ENCODE measurements around the gene ZNF423. TPM values are rescaled to one million over a fixed set of nuclear protein-coding genes. Genes with fewer than 3 reads are reported as not detected.

Gene ZNF423
- total and polyA plus RNA-seq, 2 of the 13 experiments (the other 11 are each of a cell fraction or from before 2014, with no cell fraction given) = 0.07 to 0.31 TPM

DNA sequence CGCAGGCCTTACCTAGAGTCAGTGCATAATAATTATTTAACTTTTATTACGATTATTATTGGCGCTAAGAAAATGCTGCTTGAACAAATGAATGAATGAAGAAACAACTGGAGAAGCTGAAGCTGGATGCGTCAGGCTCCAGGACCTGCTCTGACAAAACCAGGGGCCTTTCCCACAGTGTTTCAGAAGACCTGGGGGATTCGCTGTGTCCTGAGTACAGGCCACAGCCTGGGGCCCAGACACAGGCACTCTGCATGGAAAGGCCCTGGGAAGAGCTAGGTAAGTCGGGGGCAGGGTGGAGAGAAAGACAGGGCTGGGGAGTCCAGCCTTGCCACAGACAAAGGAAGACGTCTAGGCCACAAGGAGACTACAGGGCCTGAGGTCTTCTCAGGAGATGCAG lies 226.1 kb downstream of the ZNF423 start:
- 11% methylated on average over 7 of the region's 7 CpGs for WGBS (ENCODE audit: low lambda C conversion rate)
- Histone ChIP-seq H3K4me1 (ENCODE audit: insufficient read depth, low read length) (no peaks in the 10 kb centered on the region), H3K9ac (ENCODE audit: insufficient read depth, low read depth, low read length) (no peak overlapping the region), H4K20me1 (ENCODE audit: insufficient read depth, low read length) (no peaks in the 10 kb centered on the region), H3K27me3 (ENCODE audit: control insufficient read depth in 1 of 2, insufficient read depth in 2 of 2, low read length in 2 of 2) (peaks cover 0 to 6% of the 10 kb centered on the region in 2 experiments; a peak in 1 of 5 replicates), H2AFZ (ENCODE audit: low read length) (no peak overlapping the region), H3K27ac (ENCODE audit: extremely low read length, insufficient read depth, low read length) (no peak overlapping the region), H3K79me2 (ENCODE audit: insufficient read depth, low read length) (no peaks in the 10 kb centered on the region), H3K36me3 (replicated peaks in 1 of 2; ENCODE audit: control insufficient read depth in 1 of 2, insufficient read depth in 2 of 2, low read length in 2 of 2) (no peaks in the 10 kb centered on the region), H3K9me3 (ENCODE audit: low read length) (peaks cover 6% of the 10 kb centered on the region; the same call in 1 of the 2 replicates), H3K4me2 (ENCODE audit: low read depth, low read length) (no peak overlapping the region), H3K4me3 (replicated peaks in 1 of 3; ENCODE audit: insufficient read depth in 1 of 3, low read depth in 2 of 3, low read length in 3 of 3) (no peak overlapping the region)
- BruUV-seq (replicated peaks) = no TSS peak
- in situ Hi-C loops (cut with HindIII; ENCODE audit: extremely low pct_ligation_motif_present, low pct_unique_long_range_greater_than_20kb) = no loop called here
- ChIA-PET CTCF (ENCODE audit: low intra/inter-chr PET ratio, low total read pairs) (no interaction called here), POLR2A (no interaction called here)
- no peak for FAIRE-seq
- intact Hi-C loops (cut with micrococcal nuclease; ENCODE audit: unreplicated experiment) = no loop called here
- ATAC-seq = no peak
- DNase-seq (ENCODE audit: low spot score) = no peak
- TF ChIP-seq MXI1 (IDR thresholded peaks at IDR 0.05; ENCODE audit: borderline replicate concordance, low read depth, low read length) (no peak), ZNF614 (CRISPR knock-in tag; IDR thresholded peaks at IDR 0.05; ENCODE audit: borderline replicate concordance) (no peak), CHD4 (IDR thresholded peaks at IDR 0.05; ENCODE audit: borderline replicate concordance, low read length) (no peak), PHF5A (CRISPR knock-in tag; IDR thresholded peaks at IDR 0.05; ENCODE audit: low read depth, unreplicated experiment) (no peak), ZNF292 (CRISPR knock-in tag; IDR thresholded peaks at IDR 0.05; ENCODE audit: borderline replicate concordance, low read depth) (no peak), KLF12 (CRISPR knock-in tag; IDR thresholded peaks at IDR 0.05; ENCODE audit: borderline replicate concordance) (no peak), ZNF251 (CRISPR knock-in tag; IDR thresholded peaks at IDR 0.05) (no peak), RXRB (CRISPR knock-in tag; IDR thresholded peaks at IDR 0.05; ENCODE audit: borderline replicate concordance) (no peak), SNAI1 (CRISPR knock-in tag; IDR thresholded peaks at IDR 0.05; ENCODE audit: borderline replicate concordance) (no peak), POLR2A (IDR thresholded peaks at IDR 0.05; ENCODE audit: insufficient read depth in 1 of 2, low read depth in 2 of 2, low read length in 2 of 2) (no peak), CCAR2 (optimal IDR thresholded peaks at IDR 0.05; ENCODE audit: low read depth, low read length) (no peak), ZNF263 (CRISPR knock-in tag; IDR thresholded peaks at IDR 0.05) (no peak), HNRNPK (IDR thresholded peaks at IDR 0.05; ENCODE audit: low read depth, low read length, poor library complexity, severe bottlenecking) (no peak)
- TF ChIP-seq, protein P1, sequence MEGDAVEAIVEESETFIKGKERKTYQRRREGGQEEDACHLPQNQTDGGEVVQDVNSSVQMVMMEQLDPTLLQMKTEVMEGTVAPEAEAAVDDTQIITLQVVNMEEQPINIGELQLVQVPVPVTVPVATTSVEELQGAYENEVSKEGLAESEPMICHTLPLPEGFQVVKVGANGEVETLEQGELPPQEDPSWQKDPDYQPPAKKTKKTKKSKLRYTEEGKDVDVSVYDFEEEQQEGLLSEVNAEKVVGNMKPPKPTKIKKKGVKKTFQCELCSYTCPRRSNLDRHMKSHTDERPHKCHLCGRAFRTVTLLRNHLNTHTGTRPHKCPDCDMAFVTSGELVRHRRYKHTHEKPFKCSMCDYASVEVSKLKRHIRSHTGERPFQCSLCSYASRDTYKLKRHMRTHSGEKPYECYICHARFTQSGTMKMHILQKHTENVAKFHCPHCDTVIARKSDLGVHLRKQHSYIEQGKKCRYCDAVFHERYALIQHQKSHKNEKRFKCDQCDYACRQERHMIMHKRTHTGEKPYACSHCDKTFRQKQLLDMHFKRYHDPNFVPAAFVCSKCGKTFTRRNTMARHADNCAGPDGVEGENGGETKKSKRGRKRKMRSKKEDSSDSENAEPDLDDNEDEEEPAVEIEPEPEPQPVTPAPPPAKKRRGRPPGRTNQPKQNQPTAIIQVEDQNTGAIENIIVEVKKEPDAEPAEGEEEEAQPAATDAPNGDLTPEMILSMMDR (CRISPR knock-in tag; IDR thresholded peaks at IDR 0.05) = no peak
- TF ChIP-seq, protein P2, sequence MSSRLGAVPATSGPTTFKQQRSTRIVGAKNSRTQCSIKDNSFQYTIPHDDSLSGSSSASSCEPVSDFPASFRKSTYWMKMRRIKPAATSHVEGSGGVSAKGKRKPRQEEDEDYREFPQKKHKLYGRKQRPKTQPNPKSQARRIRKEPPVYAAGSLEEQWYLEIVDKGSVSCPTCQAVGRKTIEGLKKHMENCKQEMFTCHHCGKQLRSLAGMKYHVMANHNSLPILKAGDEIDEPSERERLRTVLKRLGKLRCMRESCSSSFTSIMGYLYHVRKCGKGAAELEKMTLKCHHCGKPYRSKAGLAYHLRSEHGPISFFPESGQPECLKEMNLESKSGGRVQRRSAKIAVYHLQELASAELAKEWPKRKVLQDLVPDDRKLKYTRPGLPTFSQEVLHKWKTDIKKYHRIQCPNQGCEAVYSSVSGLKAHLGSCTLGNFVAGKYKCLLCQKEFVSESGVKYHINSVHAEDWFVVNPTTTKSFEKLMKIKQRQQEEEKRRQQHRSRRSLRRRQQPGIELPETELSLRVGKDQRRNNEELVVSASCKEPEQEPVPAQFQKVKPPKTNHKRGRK (CRISPR knock-in tag; IDR thresholded peaks at IDR 0.05) = no peak
- TF ChIP-seq, protein P3, sequence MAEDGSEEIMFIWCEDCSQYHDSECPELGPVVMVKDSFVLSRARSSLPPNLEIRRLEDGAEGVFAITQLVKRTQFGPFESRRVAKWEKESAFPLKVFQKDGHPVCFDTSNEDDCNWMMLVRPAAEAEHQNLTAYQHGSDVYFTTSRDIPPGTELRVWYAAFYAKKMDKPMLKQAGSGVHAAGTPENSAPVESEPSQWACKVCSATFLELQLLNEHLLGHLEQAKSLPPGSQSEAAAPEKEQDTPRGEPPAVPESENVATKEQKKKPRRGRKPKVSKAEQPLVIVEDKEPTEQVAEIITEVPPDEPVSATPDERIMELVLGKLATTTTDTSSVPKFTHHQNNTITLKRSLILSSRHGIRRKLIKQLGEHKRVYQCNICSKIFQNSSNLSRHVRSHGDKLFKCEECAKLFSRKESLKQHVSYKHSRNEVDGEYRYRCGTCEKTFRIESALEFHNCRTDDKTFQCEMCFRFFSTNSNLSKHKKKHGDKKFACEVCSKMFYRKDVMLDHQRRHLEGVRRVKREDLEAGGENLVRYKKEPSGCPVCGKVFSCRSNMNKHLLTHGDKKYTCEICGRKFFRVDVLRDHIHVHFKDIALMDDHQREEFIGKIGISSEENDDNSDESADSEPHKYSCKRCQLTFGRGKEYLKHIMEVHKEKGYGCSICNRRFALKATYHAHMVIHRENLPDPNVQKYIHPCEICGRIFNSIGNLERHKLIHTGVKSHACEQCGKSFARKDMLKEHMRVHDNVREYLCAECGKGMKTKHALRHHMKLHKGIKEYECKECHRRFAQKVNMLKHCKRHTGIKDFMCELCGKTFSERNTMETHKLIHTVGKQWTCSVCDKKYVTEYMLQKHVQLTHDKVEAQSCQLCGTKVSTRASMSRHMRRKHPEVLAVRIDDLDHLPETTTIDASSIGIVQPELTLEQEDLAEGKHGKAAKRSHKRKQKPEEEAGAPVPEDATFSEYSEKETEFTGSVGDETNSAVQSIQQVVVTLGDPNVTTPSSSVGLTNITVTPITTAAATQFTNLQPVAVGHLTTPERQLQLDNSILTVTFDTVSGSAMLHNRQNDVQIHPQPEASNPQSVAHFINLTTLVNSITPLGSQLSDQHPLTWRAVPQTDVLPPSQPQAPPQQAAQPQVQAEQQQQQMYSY (CRISPR knock-in tag; IDR thresholded peaks at IDR 0.05) = no peak
- TF ChIP-seq, protein P4, sequence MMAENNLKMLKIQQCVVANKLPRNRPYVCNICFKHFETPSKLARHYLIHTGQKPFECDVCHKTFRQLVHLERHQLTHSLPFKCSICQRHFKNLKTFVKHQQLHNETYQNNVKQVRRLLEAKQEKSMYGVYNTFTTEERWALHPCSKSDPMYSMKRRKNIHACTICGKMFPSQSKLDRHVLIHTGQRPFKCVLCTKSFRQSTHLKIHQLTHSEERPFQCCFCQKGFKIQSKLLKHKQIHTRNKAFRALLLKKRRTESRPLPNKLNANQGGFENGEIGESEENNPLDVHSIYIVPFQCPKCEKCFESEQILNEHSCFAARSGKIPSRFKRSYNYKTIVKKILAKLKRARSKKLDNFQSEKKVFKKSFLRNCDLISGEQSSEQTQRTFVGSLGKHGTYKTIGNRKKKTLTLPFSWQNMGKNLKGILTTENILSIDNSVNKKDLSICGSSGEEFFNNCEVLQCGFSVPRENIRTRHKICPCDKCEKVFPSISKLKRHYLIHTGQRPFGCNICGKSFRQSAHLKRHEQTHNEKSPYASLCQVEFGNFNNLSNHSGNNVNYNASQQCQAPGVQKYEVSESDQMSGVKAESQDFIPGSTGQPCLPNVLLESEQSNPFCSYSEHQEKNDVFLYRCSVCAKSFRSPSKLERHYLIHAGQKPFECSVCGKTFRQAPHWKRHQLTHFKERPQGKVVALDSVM (CRISPR knock-in tag; IDR thresholded peaks at IDR 0.05) = no peak

All from HepG2 (cell line).